Measurements from ENCODE around the gene TBX19. TPM values are rescaled to one million over a fixed set of nuclear protein-coding genes. Genes with fewer than 3 reads are reported as not detected.

Gene TBX19
- total RNA-seq, 1 experiment from 2014 or later, result 2.8 TPM

GRCh38 chr1:168335500-168335899 lies 54.8 kb downstream of the TBX19 start:
- Mint-ChIP-seq H3K4me1 (ENCODE audit: low read depth, unreplicated experiment) (peaks cover 24% of the 10 kb centered on the region), H3K27ac (ENCODE audit: unreplicated experiment) (no peak overlapping the region), H3K27me3 (ENCODE audit: insufficient read depth, unreplicated experiment) (no peaks in the 10 kb centered on the region), H3K4me3 (ENCODE audit: unreplicated experiment) (no peak overlapping the region), H3K36me3 (ENCODE audit: insufficient read depth, unreplicated experiment) (peaks cover 6% of the 10 kb centered on the region), H3K9me3 (ENCODE audit: unreplicated experiment) (peaks cover 18% of the 10 kb centered on the region)
- Histone ChIP-seq H3K27me3 (replicated peaks; ENCODE audit: control insufficient read depth, insufficient read depth, low read length) (no peaks in the 10 kb centered on the region), H3K4me1 (peaks cover 5% of the 10 kb centered on the region; the same call in 1 of the 2 replicates), H3K9me3 (no peaks in the 10 kb centered on the region), H3K36me3 (ENCODE audit: control insufficient read depth, insufficient read depth, low read length) (no peaks in the 10 kb centered on the region), H3K4me3 (ENCODE audit: low read depth, low read length) (no peak overlapping the region)
- no peak for TF ChIP-seq CTCF (IDR thresholded peaks at IDR 0.05; ENCODE audit: insufficient read depth in 1 of 2, low read depth in 1 of 2, low read length in 1 of 2, severe bottlenecking in 1 of 2, unreplicated experiment in 1 of 2)
- CTCF ChIA-PET, result no interaction called here
- BruUV-seq (replicated peaks), result no TSS peak
- POLR2A ChIA-PET, result no interaction called here
- intact Hi-C loops (cut with micrococcal nuclease; ENCODE audit: unreplicated experiment), result no loop called here
- DNase-seq, result no peak

GRCh38 chr1:168338589-168339503 lies 58.2 kb downstream of the TBX19 start:
- ChIA-PET CTCF (no interaction called here), POLR2A (no interaction called here)
- H3K36me3 ChIP-seq (ENCODE audit: control insufficient read depth, insufficient read depth, low read length), result no peaks in the 10 kb centered on the region
- no peak for DNase-seq
- H3K27me3 ChIP-seq (replicated peaks; ENCODE audit: control insufficient read depth, insufficient read depth, low read length), result no peaks in the 10 kb centered on the region
- H3K4me3 Mint-ChIP-seq (ENCODE audit: unreplicated experiment), result no peak overlapping the region
- no TSS peak for BruUV-seq (replicated peaks)
- TF ChIP-seq CTCF (IDR thresholded peaks at IDR 0.05; ENCODE audit: insufficient read depth in 1 of 2, low read depth in 1 of 2, low read length in 1 of 2, severe bottlenecking in 1 of 2, unreplicated experiment in 1 of 2), result no peak
- peaks cover 18% of the 10 kb centered on the region for H3K9me3 Mint-ChIP-seq (ENCODE audit: unreplicated experiment)
- intact Hi-C loops (cut with micrococcal nuclease; ENCODE audit: unreplicated experiment), result no loop called here
- no peak overlapping the region for H3K4me3 ChIP-seq (ENCODE audit: low read depth, low read length)
- H3K27me3 Mint-ChIP-seq (ENCODE audit: insufficient read depth, unreplicated experiment), result no peaks in the 10 kb centered on the region
- peaks cover 18% of the 10 kb centered on the region for H3K4me1 Mint-ChIP-seq (ENCODE audit: low read depth, unreplicated experiment)
- H3K4me1 ChIP-seq, result peaks cover 9% of the 10 kb centered on the region; the same call in 1 of the 2 replicates
- peaks cover 6% of the 10 kb centered on the region for H3K36me3 Mint-ChIP-seq (ENCODE audit: insufficient read depth, unreplicated experiment)
- no peak overlapping the region for H3K27ac Mint-ChIP-seq (ENCODE audit: unreplicated experiment)
- no peaks in the 10 kb centered on the region for H3K9me3 ChIP-seq

GRCh38 chr1:168340781-168341482 lies 60.3 kb downstream of the TBX19 start:
- ChIA-PET CTCF (interaction anchor here (2.9 kb wide), 1 partner anchor 25 kb away, joined by 45 read pairs; no protein-coding TSS in a partner anchor), POLR2A (no interaction called here)
- Mint-ChIP-seq H3K36me3 (ENCODE audit: insufficient read depth, unreplicated experiment) (peaks cover 6% of the 10 kb centered on the region), H3K4me1 (ENCODE audit: low read depth, unreplicated experiment) (peaks cover 8% of the 10 kb centered on the region), H3K27me3 (ENCODE audit: insufficient read depth, unreplicated experiment) (no peaks in the 10 kb centered on the region), H3K4me3 (ENCODE audit: unreplicated experiment) (no peak overlapping the region), H3K27ac (ENCODE audit: unreplicated experiment) (no peak overlapping the region), H3K9me3 (ENCODE audit: unreplicated experiment) (peaks cover 18% of the 10 kb centered on the region)
- DNase-seq, result no peak
- no peak overlapping the region for H3K4me3 ChIP-seq (ENCODE audit: low read depth, low read length)
- no peaks in the 10 kb centered on the region for H3K9me3 ChIP-seq
- BruUV-seq (replicated peaks), result no TSS peak
- TF ChIP-seq CTCF (IDR thresholded peaks at IDR 0.05; ENCODE audit: insufficient read depth in 1 of 2, low read depth in 1 of 2, low read length in 1 of 2, severe bottlenecking in 1 of 2, unreplicated experiment in 1 of 2), result no peak
- no peaks in the 10 kb centered on the region for H3K27me3 ChIP-seq (replicated peaks; ENCODE audit: control insufficient read depth, insufficient read depth, low read length)
- intact Hi-C loops (cut with micrococcal nuclease; ENCODE audit: unreplicated experiment), result no loop called here
- no peaks in the 10 kb centered on the region for H3K36me3 ChIP-seq (ENCODE audit: control insufficient read depth, insufficient read depth, low read length)
- H3K4me1 ChIP-seq, result peaks cover 5% of the 10 kb centered on the region; the same call in 1 of the 2 replicates
